ENCODE measurements around the gene ANKAR. TPM values are rescaled to one million over a fixed set of nuclear protein-coding genes. Genes with fewer than 3 reads are reported as not detected.
"Not testable (repeated sequence)": the region's sequence is repeated elsewhere in the genome, so short reads cannot be mapped to it uniquely, and the experiment has no call there.

ANKAR gene
- total RNA-seq, 1 experiment from 2014 or later: 2.0 TPM

GRCh38 chr2:189651284-189651683 lies 23.2 kb upstream of the ANKAR start:
- Mint-ChIP-seq H3K9me3 (peaks cover 25 to 29% of the 10 kb centered on the region in 2 experiments), H3K4me3 (no peak overlapping the region), H3K27ac (no peak overlapping the region), H3K36me3 (ENCODE audit: insufficient read depth in 1 of 3, low read depth in 3 of 3) (peaks cover 5 to 20% (median 15%) of the 10 kb centered on the region in 3 experiments; a peak in 6 of 7 replicates), H3K27me3 (ENCODE audit: low read depth) (peaks cover 3% of the 10 kb centered on the region; the same call in 1 of the 2 replicates), H3K4me1 (no peaks in the 10 kb centered on the region)
- Histone ChIP-seq H2AFZ (ENCODE audit: low read length) (no peak overlapping the region), H2BK5ac (ENCODE audit: insufficient read length, low read length) (no peak overlapping the region), H3K9ac (ENCODE audit: extremely low read depth, insufficient read length, low read length) (no peak overlapping the region), H2AK5ac (ENCODE audit: insufficient read length, low read length) (no peak overlapping the region), H4K5ac (ENCODE audit: insufficient read length, low read depth, low read length) (no peak overlapping the region), H3K14ac (ENCODE audit: insufficient read depth, low read length) (no peak overlapping the region), H3K56ac (ENCODE audit: insufficient read length, low read depth, low read length) (no peak overlapping the region), H3K79me1 (ENCODE audit: insufficient read depth, low read depth, low read length, poor library complexity, severe bottlenecking) (no peaks in the 10 kb centered on the region), H4K91ac (ENCODE audit: insufficient read length, low read depth, low read length) (no peak overlapping the region), H2BK20ac (ENCODE audit: low read depth, low read length, poor library complexity, severe bottlenecking) (no peak overlapping the region), H3K9me3 (ENCODE audit: control insufficient read depth, low read depth, low read length) (no peaks in the 10 kb centered on the region), H3K23me2 (ENCODE audit: insufficient read length, low read depth, low read length, poor library complexity, severe bottlenecking) (no peaks in the 10 kb centered on the region), H3K27me3 (ENCODE audit: insufficient read depth, low read length) (no peaks in the 10 kb centered on the region), H3K4me1 (ENCODE audit: insufficient read depth, low read length) (no peaks in the 10 kb centered on the region), H2BK120ac (ENCODE audit: low read depth, low read length, poor library complexity, severe bottlenecking) (no peak overlapping the region), H2BK12ac (ENCODE audit: insufficient read length, low read depth, low read length) (no peak overlapping the region), H3K79me2 (ENCODE audit: insufficient read depth, low read length) (no peaks in the 10 kb centered on the region), H4K8ac (replicated peaks; ENCODE audit: insufficient read length, low read depth, low read length) (no peak overlapping the region), H2BK15ac (ENCODE audit: low read depth, low read length) (no peak overlapping the region), H3K27ac (ENCODE audit: insufficient read length, low read depth, low read length) (no peak overlapping the region), H3K4me2 (ENCODE audit: insufficient read depth, insufficient read length, low read length) (no peak overlapping the region), H3K23ac (ENCODE audit: insufficient read length, low read depth, low read length) (no peak overlapping the region), H3T11ph (ENCODE audit: low read length) (no peak overlapping the region), H4K20me1 (ENCODE audit: control insufficient read depth, insufficient read depth, insufficient read length) (no peaks in the 10 kb centered on the region), H3K18ac (ENCODE audit: insufficient read length, low read depth, low read length) (no peak overlapping the region), H3K4ac (ENCODE audit: low read depth, low read length) (no peak overlapping the region)
- TF ChIP-seq CTCF (conservative IDR thresholded peaks at IDR 0.05): no peak
- DNase-seq: no peak

GRCh38 chr2:189653464-189653863 lies 21.0 kb upstream of the ANKAR start:
- not testable (repeated sequence) for H2BK12ac ChIP-seq (ENCODE audit: insufficient read length, low read depth, low read length); H2BK120ac ChIP-seq (ENCODE audit: low read depth, low read length, poor library complexity, severe bottlenecking); H3K27me3 Mint-ChIP-seq (ENCODE audit: low read depth); H3K4me1 ChIP-seq (ENCODE audit: insufficient read depth, low read length); H3K79me1 ChIP-seq (ENCODE audit: insufficient read depth, low read depth, low read length, poor library complexity, severe bottlenecking); H3K27ac ChIP-seq (ENCODE audit: insufficient read length, low read depth, low read length); H3K4me3 Mint-ChIP-seq; H2AK5ac ChIP-seq (ENCODE audit: insufficient read length, low read length); H4K91ac ChIP-seq (ENCODE audit: insufficient read length, low read depth, low read length); H3K79me2 ChIP-seq (ENCODE audit: insufficient read depth, low read length); H4K5ac ChIP-seq (ENCODE audit: insufficient read length, low read depth, low read length); H2AFZ ChIP-seq (ENCODE audit: low read length); H3K27me3 ChIP-seq (ENCODE audit: insufficient read depth, low read length); H2BK5ac ChIP-seq (ENCODE audit: insufficient read length, low read length); H3K4ac ChIP-seq (ENCODE audit: low read depth, low read length); H3K9ac ChIP-seq (ENCODE audit: extremely low read depth, insufficient read length, low read length); H3T11ph ChIP-seq (ENCODE audit: low read length); H4K20me1 ChIP-seq (ENCODE audit: control insufficient read depth, insufficient read depth, insufficient read length); H3K9me3 ChIP-seq (ENCODE audit: control insufficient read depth, low read depth, low read length); H3K4me2 ChIP-seq (ENCODE audit: insufficient read depth, insufficient read length, low read length); H2BK20ac ChIP-seq (ENCODE audit: low read depth, low read length, poor library complexity, severe bottlenecking); H2BK15ac ChIP-seq (ENCODE audit: low read depth, low read length); H3K18ac ChIP-seq (ENCODE audit: insufficient read length, low read depth, low read length); H3K23me2 ChIP-seq (ENCODE audit: insufficient read length, low read depth, low read length, poor library complexity, severe bottlenecking); H3K27ac Mint-ChIP-seq; H3K4me1 Mint-ChIP-seq; H3K56ac ChIP-seq (ENCODE audit: insufficient read length, low read depth, low read length); H4K8ac ChIP-seq (replicated peaks; ENCODE audit: insufficient read length, low read depth, low read length); H3K14ac ChIP-seq (ENCODE audit: insufficient read depth, low read length); H3K23ac ChIP-seq (ENCODE audit: insufficient read length, low read depth, low read length); DNase-seq
- no CpG with 5 or more reads among the region's 29 CpGs for WGBS (ENCODE audit: extremely low coverage, insufficient read length, low lambda C conversion rate)
- Mint-ChIP-seq H3K9me3 (peaks cover 25 to 29% of the 10 kb centered on the region in 2 experiments), H3K36me3 (ENCODE audit: insufficient read depth in 1 of 3, low read depth in 3 of 3) (peaks cover 5 to 20% (median 15%) of the 10 kb centered on the region in 3 experiments; a peak in 6 of 7 replicates)
